ENCODE measurements around the gene NACC2. TPM values are rescaled to one million over a fixed set of nuclear protein-coding genes. Genes with fewer than 3 reads are reported as not detected.
A peak's percentile ranks its signal among the peaks of the same experiment; 100 is the strongest.

The NACC2 gene
- total RNA-seq, 1 donor from 2014 or later, result 36.0 TPM

DNA sequence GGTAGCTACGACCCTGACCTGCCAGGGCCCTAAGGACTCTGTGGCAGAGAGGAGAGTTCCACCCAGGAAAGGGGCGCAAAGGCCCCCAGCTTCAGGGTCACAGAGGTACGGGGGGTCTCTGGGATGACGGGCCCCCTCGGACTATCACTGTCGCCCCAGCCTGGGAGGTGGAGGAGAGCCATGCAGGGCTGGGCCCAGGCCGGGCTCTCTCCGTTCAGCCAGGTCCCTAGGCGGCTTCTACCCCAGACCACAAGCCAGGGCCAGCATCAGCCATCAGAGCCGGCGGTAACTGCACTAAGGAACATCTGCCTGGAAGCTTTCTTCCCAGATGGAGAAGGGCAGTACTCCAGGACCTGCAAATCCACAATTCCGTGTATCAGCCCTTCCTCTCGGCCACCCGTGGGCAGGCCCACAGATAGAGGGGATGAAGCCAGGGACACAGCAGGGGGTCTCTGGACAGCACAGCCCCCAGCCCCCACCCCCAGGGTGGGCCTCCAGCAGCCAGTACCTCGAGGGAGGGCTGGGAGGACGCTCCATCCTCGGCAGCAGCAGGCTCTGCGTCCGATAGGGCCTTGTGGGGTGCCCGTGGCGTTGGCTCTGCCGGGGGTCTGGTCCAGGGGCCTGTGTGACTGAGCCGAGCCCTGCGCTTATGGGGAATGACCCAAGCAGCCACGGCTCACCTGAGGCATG lies 38.4 kb downstream of the NACC2 start:
- no peak for DNase-seq (ENCODE audit: low spot score)

DNA sequence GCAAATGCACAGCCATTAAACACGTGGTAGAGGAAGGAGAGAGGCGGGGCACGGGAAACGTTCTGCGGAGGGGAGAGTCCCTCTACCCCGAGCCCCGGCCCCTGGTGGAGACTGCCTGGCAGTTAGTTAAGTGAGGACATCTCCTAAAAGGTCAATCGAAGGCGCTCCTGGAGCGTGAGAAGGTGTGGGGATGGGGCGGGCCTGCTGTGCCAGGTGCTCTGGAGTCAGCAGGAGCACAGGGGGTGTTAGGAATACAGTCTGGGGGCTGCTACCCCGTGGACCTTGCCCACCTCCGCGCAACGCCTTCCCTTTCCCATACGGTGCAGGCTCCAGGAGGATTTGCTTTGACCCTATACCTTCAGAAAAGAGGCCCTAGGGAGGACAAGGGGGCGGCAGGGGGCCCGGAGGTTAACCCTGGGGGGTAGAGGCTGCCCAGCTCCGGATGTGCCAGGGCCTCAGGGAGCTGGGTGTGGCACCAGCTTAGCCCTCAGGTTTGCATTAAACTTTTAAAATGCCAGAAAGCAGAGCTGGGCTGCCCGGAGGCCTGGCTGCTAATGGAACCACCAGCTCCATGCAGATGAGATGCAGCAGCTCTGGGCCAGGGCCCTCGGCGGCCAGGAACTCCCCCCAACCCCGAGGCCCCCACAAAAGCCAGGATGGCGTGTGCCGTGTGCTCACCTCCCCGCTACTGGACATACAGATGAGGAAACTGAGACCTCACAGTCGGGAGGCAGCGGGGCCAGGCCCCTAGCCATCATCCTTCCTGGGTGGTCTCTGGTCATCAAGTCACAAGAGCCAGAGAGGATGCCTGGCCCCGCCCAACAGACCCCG lies 39.2 kb downstream of the NACC2 start:
- no peak for DNase-seq (ENCODE audit: low spot score)

DNA sequence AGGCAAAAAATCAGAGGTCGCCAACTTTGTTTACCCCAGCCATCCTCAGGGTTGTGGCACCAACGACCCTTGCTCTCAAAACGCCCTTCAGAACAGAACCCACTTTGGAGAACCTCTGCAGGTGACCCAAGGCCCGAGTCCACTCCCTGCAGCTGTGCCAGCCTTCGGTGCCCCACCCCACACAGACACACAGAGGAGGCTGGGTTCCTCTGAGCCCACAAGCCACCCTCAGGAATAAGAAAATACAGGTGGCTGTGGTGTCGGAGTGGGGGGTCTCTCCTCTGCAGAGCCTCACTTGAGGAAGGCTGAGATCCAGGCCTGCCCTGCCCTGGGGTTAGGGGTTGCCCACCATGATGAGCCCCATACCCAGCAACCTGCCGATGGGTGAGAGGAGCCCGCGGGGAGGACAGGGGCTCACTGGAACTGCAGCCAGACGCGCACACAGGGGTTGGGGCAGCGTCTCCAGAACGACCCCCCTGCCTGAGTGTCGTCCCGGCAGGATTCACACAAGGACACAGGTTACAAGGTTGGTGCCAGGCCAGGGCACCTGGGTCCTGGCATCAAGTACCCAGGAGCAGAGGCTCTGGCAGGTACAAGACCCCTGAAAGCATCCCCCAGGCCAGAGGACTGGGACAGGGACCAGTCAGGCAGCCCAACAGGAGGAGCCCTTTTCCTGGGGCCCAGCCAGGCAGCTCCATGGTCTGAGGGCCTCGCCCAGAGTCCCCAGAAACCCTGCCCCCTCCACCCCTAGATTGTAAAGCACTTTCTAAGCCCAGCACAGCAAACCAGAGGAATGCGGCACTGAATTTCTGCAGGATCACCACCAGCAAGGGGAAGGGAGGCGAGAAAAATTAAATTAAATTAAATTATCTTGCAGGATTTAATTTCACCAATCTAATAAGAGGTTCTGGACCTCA lies 40.0 kb downstream of the NACC2 start:
- no peak for DNase-seq (ENCODE audit: low spot score)

DNA sequence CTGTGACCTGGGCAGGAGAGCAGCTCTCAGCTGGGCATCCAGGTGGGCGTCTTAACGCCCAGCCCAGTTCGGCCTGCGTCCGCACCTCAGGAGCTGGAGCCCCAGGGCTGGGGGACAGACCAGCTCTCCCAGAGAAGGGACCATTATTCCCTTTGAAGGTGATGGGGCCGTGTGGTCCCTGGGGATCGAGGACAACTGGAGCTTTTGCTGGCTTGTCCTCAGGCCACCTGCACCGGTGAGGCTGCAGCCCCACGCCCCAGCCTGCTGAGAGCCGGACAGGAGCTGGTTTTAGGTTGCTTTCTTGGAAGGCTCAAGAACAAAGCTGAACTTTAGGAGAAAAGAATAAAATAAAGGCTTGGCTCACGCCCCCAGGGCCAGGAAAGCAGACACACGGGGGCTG lies 40.9 kb downstream of the NACC2 start:
- no peak for DNase-seq (ENCODE audit: low spot score)

DNA sequence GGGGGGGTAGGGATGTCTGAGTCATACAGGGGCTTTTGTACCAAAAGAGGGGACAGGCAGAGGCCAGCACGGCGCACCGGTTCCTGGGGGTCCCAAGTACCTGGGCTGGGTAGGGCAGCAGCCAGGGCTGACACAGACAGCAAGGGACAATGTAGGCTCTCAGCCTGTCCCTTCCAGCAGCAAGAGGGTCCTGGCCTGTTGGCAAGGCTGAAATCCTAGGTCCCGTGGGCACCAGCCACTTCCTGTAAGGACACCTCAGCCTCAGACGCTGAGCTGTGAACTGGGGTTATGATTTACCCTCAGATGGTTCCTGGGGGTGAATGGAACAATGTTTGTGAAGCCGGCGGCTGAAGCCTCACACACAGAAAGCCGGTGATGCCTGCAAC lies 41.3 kb downstream of the NACC2 start:
- no peak for DNase-seq (ENCODE audit: low spot score)

DNA sequence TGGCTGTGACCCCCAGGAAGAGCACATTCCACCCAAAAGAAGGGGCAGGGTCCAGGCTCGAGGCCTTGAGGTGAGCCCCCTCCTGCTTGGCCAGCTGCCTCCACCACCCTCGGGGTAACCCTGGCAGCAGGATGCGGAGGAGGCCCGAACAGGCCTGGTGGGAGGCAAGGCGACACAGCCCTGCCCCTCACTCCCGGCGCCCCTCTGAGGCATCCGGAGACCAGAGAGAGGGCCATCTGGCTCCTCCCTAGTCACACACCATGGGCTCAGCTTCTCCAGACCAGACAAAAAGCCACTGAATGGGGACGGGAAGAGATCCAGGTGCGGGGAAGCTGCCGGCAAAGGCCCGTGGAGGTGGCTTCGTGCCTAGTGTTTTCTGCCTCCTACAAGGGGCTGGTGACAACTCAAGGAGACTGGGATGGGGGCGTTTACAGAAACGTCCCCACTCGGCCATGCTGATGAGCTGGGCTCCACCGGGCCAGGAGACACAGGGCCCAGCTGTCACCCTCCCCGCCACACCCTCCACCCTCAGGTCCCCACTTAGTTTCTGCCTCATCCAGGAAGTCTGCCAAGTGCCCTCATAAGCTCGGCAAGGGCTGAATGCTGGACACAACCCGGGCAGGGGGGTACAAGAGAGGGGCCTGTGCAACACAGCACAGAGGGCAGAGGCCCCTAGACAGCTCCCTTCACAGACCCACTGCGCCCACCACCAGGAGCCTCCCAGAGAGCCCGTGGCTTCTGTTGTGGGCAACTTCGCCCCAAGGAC lies 41.9 kb downstream of the NACC2 start:
- DNase-seq (ENCODE audit: low spot score), result peak; percentile 42

DNA sequence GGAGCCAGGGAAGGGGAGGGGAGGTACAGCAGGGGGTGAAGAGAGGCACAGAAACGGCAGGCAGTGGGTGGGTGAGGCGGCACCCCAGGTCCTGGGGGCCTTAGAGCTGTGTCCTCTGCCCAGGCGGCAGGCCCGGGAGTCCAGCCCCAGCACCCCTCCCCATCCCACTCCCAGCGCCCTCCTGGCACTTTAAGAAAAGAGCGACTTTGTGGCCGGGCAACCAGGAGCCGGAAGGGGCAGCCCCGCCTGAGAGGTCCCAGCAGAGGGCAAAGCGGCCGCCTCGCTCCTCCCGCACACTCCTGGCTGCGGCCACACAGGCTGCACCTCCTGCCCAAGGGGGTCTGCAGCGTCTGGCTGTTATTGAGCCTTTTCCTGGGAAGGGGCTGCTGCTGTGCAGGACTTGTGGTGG lies 42.6 kb downstream of the NACC2 start:
- DNase-seq (ENCODE audit: low spot score), result peak; percentile 49

DNA sequence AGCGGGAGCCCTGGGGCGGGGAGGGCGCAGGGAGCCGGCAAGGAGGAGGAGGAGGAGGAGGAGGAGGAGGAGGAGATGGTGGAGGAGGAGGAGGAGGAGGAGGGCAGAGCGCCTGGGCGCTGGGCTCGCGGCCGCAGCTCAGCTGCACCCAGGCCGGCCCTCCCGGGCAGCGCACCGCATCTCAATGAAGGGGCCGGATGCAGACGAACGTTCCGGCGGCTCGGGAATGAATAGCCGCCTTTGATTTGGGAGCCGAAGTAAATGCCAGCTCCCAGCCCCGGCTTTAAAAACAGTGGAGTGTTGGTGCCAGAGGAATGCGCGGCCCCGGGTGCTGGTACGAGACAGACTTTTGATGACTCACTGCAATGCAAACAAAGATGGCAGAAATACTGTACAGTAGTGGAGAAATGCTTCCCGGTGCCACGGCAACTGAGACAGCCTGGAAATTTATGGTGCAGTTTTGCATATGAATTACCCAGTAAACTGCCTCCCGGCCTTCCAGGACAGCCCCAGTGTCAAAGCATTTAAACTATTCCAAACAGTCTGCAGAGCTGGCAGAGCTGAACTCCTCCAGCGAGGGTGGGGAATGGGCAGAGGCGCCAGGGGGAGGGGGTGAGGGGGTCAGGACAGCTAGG lies 43.1 kb downstream of the NACC2 start:
- DNase-seq (ENCODE audit: low spot score), result peak; percentile 81

DNA sequence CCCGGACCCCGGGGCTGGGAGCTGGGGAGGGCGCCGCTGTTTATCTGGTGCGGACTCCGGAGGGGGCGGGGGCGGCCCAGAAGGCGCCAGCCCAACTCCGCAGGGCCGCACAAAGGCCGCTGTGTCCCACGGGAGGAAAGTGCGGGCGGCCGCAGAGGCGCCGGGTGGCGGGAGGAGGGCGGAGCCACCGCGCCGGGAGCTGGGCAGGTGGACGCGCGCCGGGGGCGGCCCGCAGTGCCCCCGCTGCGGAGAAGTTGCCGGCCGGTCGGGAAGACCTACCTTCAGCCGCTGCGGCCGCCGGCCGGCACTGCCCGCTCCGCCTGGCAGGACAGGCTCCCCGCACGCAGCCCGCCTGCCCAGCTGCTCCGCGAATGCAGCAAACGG lies 43.6 kb downstream of the NACC2 start:
- no peak for DNase-seq (ENCODE audit: low spot score)

DNA sequence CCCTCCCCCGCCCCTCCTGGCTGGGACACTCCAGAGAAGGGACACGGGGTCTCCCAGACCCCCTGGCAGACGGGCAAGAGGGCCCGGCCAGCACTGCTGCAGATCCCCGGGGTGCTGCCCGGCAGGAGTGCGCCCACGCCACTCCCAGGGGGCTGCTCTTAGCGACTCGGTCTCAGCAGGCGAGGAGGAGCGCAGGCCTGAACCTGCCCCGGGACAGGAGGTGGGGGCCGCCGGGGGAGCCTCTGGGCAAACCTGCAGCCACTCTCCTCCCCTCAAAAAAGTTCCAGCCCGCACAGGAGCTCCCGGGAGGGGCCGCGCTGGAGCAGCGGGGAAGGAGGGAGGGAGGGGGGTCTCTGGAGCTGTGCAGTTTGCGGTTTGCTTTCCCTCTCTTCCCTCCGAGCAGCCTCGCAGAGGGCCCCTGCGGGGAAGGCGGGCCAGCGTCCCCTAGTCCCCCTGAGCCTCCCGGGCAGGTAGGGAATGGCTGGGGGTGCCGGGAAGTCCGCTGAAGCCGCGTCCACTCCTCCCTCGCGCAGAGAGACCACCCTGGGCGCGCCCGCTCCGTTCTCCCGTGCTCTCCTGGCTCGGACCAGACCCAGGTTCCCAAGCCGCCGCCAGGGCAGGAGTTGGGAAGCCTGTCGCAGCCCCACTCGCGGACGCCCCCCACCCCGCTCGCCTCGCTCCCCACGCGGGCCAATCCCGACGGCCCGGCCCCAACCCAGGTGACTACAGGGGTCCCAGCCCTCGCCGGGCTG lies 44.2 kb downstream of the NACC2 start:
- DNase-seq (ENCODE audit: low spot score), result peak; percentile 58

DNA sequence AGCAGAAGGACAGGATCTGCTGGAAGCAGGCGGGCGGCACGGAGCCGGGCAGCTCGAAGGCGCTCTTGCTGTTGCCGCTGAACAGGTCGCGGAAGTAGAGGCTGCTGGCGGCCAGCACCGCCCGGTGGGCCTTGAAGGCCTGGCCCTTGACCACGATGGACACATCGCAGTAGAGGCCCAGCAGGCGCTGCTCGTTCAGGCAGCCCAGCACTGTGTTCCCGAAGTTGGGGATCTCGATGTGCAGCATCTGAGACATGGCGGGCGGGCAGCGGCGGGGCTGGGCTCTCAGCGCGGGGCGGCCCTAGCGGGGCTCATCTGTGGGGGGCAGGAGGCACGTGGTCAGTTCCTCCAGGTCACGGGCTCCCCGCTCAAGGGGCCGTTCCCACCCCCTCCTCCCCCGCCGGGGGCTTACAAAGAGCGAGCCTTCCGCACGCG lies 44.8 kb downstream of the NACC2 start:
- DNase-seq (ENCODE audit: low spot score), result no peak

DNA sequence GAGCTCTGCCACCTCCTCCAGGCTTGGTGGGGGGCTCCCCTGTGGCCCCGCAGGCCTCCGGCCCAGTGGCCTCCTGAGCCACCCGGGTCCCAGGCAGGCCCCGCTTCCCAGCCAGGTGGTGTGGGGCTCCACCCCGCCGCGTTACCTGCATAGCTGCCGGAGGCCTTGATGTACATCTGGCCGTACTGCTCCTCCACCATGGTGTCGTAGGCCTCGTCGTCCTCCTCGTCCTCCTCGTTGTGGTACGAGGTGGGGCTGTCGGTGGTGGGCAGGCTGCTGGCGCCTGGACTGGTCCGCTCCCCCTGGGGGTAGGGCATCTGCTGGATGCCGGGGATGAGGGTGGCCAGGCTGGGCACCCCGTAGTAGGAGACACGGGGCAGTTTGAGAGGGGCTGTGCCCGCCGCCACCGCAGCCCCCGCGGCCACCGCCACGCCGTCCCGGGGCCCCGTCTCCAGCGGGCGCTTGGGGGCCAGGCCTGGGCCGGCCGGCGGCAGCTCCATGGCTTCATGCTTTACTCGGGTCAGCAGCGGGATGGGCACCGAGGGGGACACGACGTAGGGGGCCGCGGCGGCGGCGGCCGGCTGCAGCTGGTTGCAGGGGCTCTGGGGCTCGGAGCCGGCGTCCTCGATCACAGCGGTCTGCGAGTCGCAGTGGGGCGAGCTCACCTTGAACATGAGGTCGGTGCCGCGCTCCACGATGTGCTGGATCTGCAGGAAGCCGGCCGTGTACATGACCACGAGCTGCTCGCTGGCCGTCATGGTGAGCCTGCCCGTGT lies 45.4 kb downstream of the NACC2 start:
- DNase-seq (ENCODE audit: low spot score), result peak; percentile 43

DNA sequence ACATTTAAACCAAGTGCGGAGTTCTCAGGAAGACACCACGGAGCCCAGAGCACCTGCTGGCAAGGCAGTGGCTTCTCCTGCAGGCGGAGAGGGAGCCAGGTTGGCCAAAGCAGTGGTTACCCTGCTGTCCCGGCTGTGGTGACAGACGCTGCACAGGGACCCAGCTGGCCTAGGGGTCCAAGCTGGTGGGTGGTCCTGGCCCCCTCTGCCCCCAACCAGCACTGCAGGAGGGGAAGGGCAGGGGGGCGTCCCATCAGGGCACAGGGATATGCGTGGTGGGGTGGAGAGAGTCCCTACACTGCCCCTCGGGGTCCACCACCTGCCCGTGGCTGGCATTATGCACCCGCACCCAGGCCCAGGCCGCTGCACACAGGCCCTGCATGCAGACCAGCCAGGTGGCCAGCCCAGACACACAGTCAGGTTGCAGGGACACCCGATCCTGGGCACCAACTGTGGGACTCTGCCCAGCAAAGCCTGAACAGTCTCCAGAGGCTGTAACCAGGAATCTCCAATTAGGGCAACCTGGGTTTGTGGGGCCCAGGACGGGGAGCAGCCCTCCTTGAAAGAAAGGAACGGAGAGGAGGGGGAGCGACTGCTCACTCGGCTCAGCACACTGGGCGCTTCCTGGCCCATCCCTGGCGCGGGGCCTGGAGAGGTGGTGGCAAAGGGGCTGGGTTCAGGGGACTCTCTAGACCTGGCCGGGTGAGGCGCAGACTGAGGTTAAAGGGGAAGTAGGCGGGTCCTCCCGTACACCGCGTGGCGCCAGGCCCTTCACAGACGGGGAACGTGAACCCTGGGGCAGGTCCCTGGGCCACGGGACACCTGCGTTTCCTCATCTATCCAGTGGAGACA lies 46.3 kb downstream of the NACC2 start:
- DNase-seq (ENCODE audit: low spot score), result no peak

DNA sequence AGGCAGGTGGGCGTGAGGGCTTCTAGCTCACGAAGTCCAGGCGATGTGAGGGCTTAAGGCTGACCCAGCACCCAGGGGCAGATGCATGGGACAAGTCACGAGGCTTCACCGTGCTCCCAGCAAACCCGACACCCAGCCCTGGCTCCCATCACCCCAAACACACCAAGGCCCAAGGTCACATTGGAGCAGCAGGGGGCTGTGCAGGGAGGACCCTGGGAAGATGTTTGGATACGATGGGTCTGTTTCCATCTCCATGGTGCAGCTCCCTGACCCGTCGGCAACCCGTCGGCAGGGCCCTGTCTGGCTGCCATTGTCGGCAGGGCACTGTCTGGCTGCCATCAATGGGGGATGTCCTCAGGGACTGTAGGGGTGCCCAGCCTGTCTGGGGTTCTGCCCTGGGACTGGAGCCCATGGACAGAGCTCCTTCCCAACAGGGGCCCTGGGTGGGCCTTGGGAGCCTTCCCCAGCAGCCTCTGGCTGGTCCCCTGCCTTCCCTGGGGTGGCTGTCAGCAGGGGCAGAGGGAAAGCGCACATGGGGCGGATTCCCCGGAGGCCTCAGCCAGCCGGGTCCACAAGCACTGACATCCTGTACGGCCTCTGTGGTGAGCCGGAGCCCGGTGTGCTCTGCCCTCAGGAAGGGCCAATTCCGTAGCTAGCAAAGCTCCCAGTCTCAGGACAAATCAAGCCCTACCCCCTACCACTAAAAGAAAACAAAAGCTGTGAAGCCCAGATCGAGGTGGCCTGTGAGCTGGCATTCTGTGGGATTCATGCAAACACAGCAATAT lies 47.1 kb downstream of the NACC2 start:
- no peak for DNase-seq (ENCODE audit: low spot score)

DNA sequence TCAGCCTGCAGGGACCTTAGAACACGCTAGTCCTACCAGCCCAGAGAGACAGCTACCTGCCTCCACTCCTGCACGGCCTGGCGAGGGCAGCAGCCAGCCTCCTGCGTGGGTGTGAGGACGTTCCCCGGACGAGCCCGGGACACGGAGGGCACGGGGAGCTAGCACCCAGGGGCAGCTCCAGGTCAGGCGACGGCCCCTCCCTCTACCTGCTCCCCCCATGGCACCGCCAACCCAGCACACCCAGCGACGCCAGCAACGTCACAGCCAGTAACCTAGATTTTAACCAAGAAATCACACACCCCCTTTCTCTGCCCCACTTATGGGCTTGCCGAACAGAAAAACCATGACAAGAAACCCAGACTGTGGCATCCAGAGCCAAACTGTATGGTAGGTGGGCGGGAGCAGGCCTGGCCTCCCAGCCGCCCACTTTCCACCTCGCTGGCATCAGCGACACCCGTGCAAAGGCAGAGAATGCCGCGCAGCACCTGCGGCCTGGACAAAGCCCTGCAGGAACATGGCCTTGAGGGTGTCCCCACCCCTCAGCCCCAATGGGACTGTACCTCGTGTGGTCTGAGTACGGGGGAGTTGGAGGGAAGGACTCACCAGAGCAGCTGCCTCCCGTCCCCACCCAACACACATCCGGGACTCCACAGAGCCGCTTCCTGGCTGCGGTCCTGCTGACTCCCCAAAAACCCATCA lies 47.9 kb downstream of the NACC2 start:
- DNase-seq (ENCODE audit: low spot score), result no peak

DNA sequence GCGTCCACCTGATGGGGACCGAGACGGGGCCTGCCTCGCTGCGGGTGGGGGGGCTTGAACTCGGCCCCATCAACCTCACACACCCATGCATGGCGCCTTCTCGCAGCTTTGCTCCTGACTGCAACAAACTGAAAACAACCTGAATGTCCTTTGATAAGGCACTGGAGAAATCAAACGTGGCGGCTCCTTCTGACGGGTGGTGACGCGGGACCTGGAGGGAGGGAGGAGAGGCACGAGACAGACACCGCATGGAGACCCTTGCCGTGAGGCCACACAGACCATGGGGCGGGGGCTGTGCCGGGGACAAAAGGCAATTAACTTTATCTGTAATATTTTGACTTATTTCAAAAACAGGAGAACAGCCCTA lies 48.6 kb downstream of the NACC2 start:
- DNase-seq (ENCODE audit: low spot score), result no peak

Data from ureter (tissue), 1 donor.